Mucosa of descending colon (tissue), 3 donors: Measurements from ENCODE around the gene LCP2. TPM values are rescaled to one million over a fixed set of nuclear protein-coding genes. Genes with fewer than 3 reads are reported as not detected.

ENCODE experiments used
- ATAC-seq: fragments of 200-7000 bp; cut with Tn5 transposase; one replicate; pipeline ENCODE4 v1.9.1; 2020; ENCODE audit warnings: mild to moderate bottlenecking, moderate library complexity
- DNase-seq, 3 donors: peaks; one replicate each; pipeline ENCODE4 v3.0.0-alpha.2; 2020
- H3K36me3 ChIP-seq: fragments of 200-600 bp; one replicate; pipeline ENCODE4 v1.8.0; 2021; ENCODE audit warnings: low read depth, mild to moderate bottlenecking
- H3K4me1 ChIP-seq: fragments of 200-600 bp; one replicate; pipeline ENCODE4 v1.8.0; 2021; ENCODE audit warnings: low read depth, mild to moderate bottlenecking
- H3K4me3 ChIP-seq: fragments of 200-600 bp; one replicate; pipeline ENCODE4 v1.8.0; 2021; ENCODE audit warnings: mild to moderate bottlenecking
- H3K9me3 ChIP-seq: fragments of 200-600 bp; one replicate; pipeline ENCODE4 v1.8.0; 2021; ENCODE audit warnings: mild to moderate bottlenecking
- intact Hi-C, 2 donors: fragments of 100-400 bp; cut with DNase I in 1 of 2; cut with micrococcal nuclease in 1 of 2; formaldehyde crosslinking; loops; one replicate each; pipeline versions ENCODE4 v1.11.0 to v1.11.1; 2022; cut with DNase I, micrococcal nuclease
- total RNA-seq, 3 donors: library from RNA; stranded (reverse); fragmentation: NEBNext Ultra II Directional in 2 of 3; extraction: Animal tissue kit (Norgen Biotek cat#: 25700) in 2 of 3; gene quantifications; one replicate each; pipeline versions ENCODE4 v1.2.1 to v1.2.4, GENCODE V29; 2021 to 2023
- TF ChIP-seq, protein P1 (sequence below): fragments of 200-600 bp; IDR thresholded peaks from one replicate; pipeline ENCODE4 v1.8.0; 2022; ENCODE audit warnings: antibody characterized with exemption, mild to moderate bottlenecking
- donor health status: DM: no; HTN: no; CAD: no; lungs with moderate emphysema.
- donor health status: DM: no; HTN: no; CAD: no.
- donor health status: DM: no; HTN: yes; CAD: no.

LCP2 gene
- total RNA-seq, 3 donors from 2014 or later, result 13.5 to 24.5 (median 22.9) TPM

DNA sequence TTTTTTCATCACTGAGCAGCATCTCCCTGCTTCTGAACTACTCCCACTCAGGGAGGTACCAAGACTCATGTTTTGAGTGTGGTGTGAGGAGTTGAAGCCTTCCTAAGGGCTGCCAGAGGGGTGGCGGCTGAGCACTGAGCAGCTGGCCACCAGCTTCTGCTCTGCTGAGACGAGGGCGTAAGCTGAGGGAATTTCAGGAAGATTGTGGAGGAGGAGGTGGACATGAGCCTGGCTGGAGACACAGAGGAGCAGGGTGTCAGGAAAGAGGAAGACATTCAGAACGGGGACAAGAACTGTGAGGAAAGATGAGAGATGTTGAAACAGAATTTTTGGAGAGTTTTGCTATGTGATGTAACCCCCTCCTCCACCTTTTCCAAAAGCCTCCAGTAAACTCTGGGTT, 7.8 kb downstream of the LCP2 start:
- no peaks in the 10 kb centered on the region for H3K36me3 ChIP-seq
- TF ChIP-seq, protein P1, sequence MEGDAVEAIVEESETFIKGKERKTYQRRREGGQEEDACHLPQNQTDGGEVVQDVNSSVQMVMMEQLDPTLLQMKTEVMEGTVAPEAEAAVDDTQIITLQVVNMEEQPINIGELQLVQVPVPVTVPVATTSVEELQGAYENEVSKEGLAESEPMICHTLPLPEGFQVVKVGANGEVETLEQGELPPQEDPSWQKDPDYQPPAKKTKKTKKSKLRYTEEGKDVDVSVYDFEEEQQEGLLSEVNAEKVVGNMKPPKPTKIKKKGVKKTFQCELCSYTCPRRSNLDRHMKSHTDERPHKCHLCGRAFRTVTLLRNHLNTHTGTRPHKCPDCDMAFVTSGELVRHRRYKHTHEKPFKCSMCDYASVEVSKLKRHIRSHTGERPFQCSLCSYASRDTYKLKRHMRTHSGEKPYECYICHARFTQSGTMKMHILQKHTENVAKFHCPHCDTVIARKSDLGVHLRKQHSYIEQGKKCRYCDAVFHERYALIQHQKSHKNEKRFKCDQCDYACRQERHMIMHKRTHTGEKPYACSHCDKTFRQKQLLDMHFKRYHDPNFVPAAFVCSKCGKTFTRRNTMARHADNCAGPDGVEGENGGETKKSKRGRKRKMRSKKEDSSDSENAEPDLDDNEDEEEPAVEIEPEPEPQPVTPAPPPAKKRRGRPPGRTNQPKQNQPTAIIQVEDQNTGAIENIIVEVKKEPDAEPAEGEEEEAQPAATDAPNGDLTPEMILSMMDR, result no peak
- H3K4me1 ChIP-seq, result no peaks in the 10 kb centered on the region
- H3K4me3 ChIP-seq, result no peak overlapping the region
- DNase-seq, result no peak
- intact Hi-C loops, result no loop called here
- no peak for ATAC-seq
- no peaks in the 10 kb centered on the region for H3K9me3 ChIP-seq

DNA sequence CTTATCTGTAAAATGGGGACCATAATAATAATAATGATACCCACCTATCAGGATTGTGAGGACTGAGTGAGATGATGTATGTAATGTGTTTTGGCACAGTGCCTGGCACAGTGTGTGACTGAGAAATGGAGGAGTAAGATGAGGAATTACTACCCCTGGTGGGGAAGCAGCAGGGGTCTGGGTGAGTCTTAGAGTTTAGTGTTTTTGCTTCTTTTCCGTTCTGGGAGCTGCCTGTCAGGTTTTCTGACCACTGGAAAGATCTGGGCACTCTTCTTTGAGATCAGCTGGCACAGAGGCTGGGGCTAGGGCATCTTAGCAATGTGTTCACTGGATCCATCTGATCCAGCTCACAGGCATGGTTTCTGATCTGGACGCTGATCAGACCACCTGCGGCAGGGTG, 8.5 kb downstream of the LCP2 start:
- Histone ChIP-seq H3K36me3 (no peaks in the 10 kb centered on the region), H3K4me3 (no peak overlapping the region), H3K4me1 (no peaks in the 10 kb centered on the region), H3K9me3 (no peaks in the 10 kb centered on the region)
- DNase-seq (no peak), ATAC-seq (no peak)
- TF ChIP-seq, protein P1, result no peak
- intact Hi-C loops, result no loop called here

DNA sequence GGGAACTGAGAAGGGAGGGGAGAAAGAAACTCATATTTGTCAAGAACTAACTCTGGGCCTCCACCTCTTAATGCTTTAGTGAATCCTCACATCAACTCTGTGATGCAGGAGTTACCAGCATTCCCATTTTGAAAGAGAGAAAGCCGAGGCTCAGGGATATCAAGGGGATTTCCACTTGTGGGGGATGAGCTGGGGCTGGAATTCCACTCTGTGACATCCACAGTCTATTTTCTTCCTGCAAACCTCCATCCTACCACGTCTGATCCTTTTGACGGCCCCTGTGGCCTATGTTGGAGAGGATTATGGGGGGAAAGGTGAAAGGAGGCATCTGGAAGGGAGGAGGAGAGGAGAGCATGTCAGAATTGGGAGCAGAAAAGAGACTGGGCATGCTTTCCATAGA, 9.0 kb downstream of the LCP2 start:
- TF ChIP-seq, protein P1, result no peak
- intact Hi-C loops, result no loop called here
- no peak for DNase-seq
- Histone ChIP-seq H3K4me3 (no peak overlapping the region), H3K4me1 (no peaks in the 10 kb centered on the region), H3K9me3 (no peaks in the 10 kb centered on the region), H3K36me3 (no peaks in the 10 kb centered on the region)
- no peak for ATAC-seq

DNA sequence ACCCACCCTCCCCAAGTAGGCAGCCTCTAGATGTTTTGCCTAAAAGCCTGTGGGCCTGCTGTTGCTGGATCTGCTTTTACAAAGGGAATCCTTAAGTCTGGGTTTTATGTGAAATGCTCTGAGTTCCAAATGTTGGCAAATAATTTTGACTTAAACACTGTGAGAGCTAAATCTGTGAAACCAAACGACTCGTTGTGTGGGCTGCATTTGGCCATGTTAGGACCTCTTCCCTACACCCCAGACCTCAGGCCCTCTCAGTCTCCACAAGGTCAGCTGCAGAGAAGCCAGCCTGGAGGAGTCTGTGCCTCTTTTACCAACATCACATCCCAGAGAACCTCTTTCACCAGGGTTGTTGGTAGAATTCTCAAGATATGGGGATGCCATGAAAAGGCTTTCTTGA, 9.4 kb downstream of the LCP2 start:
- no peak for ATAC-seq

DNA sequence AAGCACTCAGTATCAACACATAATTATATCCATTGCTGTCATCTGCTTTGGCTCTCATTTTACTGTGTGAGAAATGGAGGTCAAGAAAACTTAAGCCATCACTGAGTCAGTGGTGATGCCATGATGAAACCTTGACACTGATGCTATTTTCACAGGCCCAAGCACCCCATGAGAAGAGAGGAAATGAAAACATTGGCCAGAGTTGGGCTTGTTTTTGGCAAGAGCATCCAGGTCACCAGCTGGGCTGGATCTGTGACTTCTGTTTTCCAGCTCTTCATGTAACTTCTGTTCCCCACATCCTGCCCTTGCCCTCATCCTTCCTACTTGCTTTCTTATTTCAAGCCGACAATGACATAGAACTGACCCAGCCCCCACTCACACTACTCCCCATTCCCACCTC, 10.0 kb downstream of the LCP2 start:
- H3K36me3 ChIP-seq, result no peaks in the 10 kb centered on the region
- ATAC-seq, result peak; percentile 69
- peak in 1 of 3 donors; percentile 53 for DNase-seq
- intact Hi-C loops, result no loop called here
- TF ChIP-seq, protein P1, result no peak
- H3K4me3 ChIP-seq, result no peak overlapping the region
- H3K4me1 ChIP-seq, result peaks cover 3% of the 10 kb centered on the region
- H3K9me3 ChIP-seq, result no peaks in the 10 kb centered on the region

More for the DNA sequence above, 9.4 kb downstream of the LCP2 start:
- no peak overlapping the region for H3K4me3 ChIP-seq
- H3K9me3 ChIP-seq, result no peaks in the 10 kb centered on the region
- H3K4me1 ChIP-seq, result no peaks in the 10 kb centered on the region
- DNase-seq, result no peak
- no peaks in the 10 kb centered on the region for H3K36me3 ChIP-seq
- intact Hi-C loops, result no loop called here
- TF ChIP-seq, protein P1, result no peak

DNA sequence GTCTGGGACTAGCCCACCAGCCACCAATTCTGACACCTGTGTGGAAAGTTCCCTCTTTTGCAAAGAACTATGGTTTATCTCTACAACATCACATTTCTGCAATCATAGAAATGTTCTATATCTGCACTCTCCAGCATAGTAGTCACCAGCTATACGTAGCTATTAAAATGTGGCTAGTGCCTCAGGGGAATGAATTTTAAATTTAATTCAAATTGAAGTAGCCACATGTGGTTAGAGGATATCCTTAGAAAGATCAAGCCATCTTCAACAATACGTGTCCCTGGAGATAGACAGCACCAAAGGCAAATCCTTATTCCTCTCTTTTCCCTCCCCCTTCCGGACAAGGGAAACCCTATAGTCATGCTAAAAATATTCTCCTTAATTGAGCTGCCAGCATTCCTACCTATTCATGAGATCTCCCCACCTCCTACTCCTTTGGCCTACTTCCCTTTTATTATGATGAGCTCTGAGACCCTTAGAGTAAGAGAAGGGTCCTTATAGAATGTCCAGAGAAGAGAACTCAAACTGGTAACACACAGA, 11.1 kb downstream of the LCP2 start:
- ATAC-seq (no peak), DNase-seq (no peak)
- Histone ChIP-seq H3K36me3 (no peaks in the 10 kb centered on the region), H3K4me3 (no peak overlapping the region), H3K9me3 (no peaks in the 10 kb centered on the region), H3K4me1 (peaks cover 5% of the 10 kb centered on the region)
- TF ChIP-seq, protein P1, result no peak
- intact Hi-C loops, result no loop called here
